Stomach (tissue), 9 donors: Measurements from ENCODE around the gene DENND6B. TPM values are rescaled to one million over a fixed set of nuclear protein-coding genes. Genes with fewer than 3 reads are reported as not detected.

ENCODE experiments used
- DNase-seq, 2 donors: peaks; one replicate each; pipeline versions ENCODE4 v3.0.0 to v3.0.0-alpha.2; 2013 to 2019
- H3K27ac ChIP-seq, 5 donors: fragments of 200-600 bp in 4 of 5; sonication (generic) in 4 of 5; one replicate each; pipeline ENCODE4 v1.5.1; 2013 to 2019; ENCODE audit warnings: mild to moderate bottlenecking in 1 of 5, moderate library complexity in 1 of 5
- H3K27me3 ChIP-seq, 3 donors: fragments of 200-600 bp; sonication (generic); one replicate each; pipeline ENCODE4 v1.5.1; 2017 to 2019; ENCODE audit warnings: mixed run types in 1 of 3
- H3K36me3 ChIP-seq, 4 donors: fragments of 200-600 bp; sonication (generic); 1 replicate in 3 of 4; 2 replicates in 1 of 4; pipeline ENCODE4 v1.5.1; 2016 to 2019
- H3K4me1 ChIP-seq, 4 donors: fragments of 200-600 bp; sonication (generic); one replicate each; pipeline ENCODE4 v1.5.1; 2016 to 2019
- H3K4me3 ChIP-seq, 4 donors: fragments of 200-600 bp; sonication (generic) in 3 of 4; one replicate each; pipeline ENCODE4 v1.5.1; 2016 to 2019; ENCODE audit warnings: mild to moderate bottlenecking in 1 of 4
- H3K9me3 ChIP-seq, 4 donors: fragments of 200-600 bp; sonication (generic); one replicate each; pipeline ENCODE4 v1.5.1; 2016 to 2019
- CTCF ChIP-seq, 7 experiments: fragments of 450-650 bp in 4 of 7; fragments of 200-600 bp in 3 of 7; sonication (generic) in 3 of 7; IDR thresholded peaks; one replicate each; pipeline ENCODE4 v1.5.1; 2016 to 2019; ENCODE audit warnings: antibody characterized with exemption in 7 of 7, control low read depth in 2 of 7, mild to moderate bottlenecking in 1 of 7
- EP300 ChIP-seq: sonication (generic); formaldehyde crosslinking; IDR thresholded peaks from one replicate; pipeline ENCODE4 v1.6.1; 2017; ENCODE audit warnings: antibody characterized with exemption
- POLR2A ChIP-seq, 4 donors: fragments of 450-650 bp; IDR thresholded peaks; one replicate each; pipeline ENCODE4 v1.6.1; 2016; ENCODE audit warnings: antibody characterized with exemption in 4 of 4, control low read depth in 2 of 4, mild to moderate bottlenecking in 1 of 4, moderate library complexity in 1 of 4
- POLR2AphosphoS5 ChIP-seq, 3 donors: sonication (generic); formaldehyde crosslinking; IDR thresholded peaks; one replicate each; pipeline ENCODE4 v1.6.1; 2016; ENCODE audit warnings: antibody characterized with exemption in 3 of 3
- WGBS, 5 donors: extraction: QIAGEN DNeasy Blood & Tissue Kit in 3 of 5; methylation state at CpG; one replicate each; pipeline versions ENCODE4 v1.1.5 to v1.1.7; 2013 to 2018; 5-methylcytosine and 5-hydroxymethylcytosine counted together
- intact Hi-C: fragments of 100-400 bp; cut with DNase I; formaldehyde crosslinking; loops from one replicate; pipeline ENCODE4 v1.15.1; 2023; ENCODE audit warnings: low total_unique reads
- polyA plus RNA-seq, 3 donors: library from polyadenylated mRNA; stranded (reverse); fragments of 200-250 nt; gene quantifications; one replicate each; pipeline ENCODE4 v1.2.3, GENCODE V29; 2013
- total RNA-seq, 5 donors: library from RNA; depleted of rRNA; stranded (reverse); fragments of >200 nt; gene quantifications; one replicate each; pipeline versions ENCODE4 v1.1.0 to v1.2.3, GENCODE V29; 2014 to 2016
- donor health status: healthy with polysubstance abuse.
- donor health status: Bipolar disorder and iron deficiency.
- donor health status: healthy.

The DENND6B gene
- total and polyA plus RNA-seq, 8 donors: 2.0 to 13.4 (median 4.0) TPM

DNA sequence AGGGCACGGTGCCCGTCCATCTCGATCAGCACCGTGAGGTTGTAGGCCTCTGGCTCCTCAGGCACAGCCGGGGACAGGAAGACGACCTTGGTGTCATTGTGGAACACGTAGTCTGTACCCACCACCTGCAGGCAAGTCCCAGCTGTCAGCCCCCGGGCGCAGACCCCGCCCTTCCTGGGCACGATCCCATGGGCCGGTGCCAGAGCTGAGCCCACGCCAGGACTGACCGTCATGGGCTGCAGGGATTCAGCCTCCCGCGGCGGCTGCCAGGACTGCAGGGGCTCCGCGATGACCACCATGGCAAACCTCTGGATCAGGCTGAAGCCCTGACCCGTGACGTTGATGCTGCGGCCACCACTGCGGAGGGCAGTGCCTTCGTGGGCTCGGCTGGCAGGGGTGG, 44.9 kb downstream of the DENND6B start:
- 31 to 57% (median 34%) methylated on average over 16 to 25 of the region's 25 CpGs; no CpG with 5 or more reads in 1 of the 5 donors for WGBS, 5 donors
- no peaks in the 10 kb centered on the region for H3K9me3 ChIP-seq
- intact Hi-C loops: no loop called here
- TF ChIP-seq POLR2AphosphoS5 (IDR thresholded peaks at IDR 0.05): peak in 2 of 3 donors; percentile 29 to 35
- TF ChIP-seq CTCF (IDR thresholded peaks at IDR 0.05): no peak
- TF ChIP-seq POLR2A (IDR thresholded peaks at IDR 0.05): no peak
- no peak for TF ChIP-seq EP300
- H3K27me3 ChIP-seq: no peaks in the 10 kb centered on the region
- DNase-seq: peak in 1 of 2 donors; percentile 66
- H3K4me3 ChIP-seq: peak overlapping the region in 1 of 4 donors; percentile 21
- peaks cover 91 to 96% (median 95%) of the 10 kb centered on the region in 4 donors for H3K36me3 ChIP-seq
- peaks cover 46 to 75% (median 58%) of the 10 kb centered on the region in 4 donors for H3K4me1 ChIP-seq
- peak overlapping the region; percentile 84 to 95 (median 92) for H3K27ac ChIP-seq

DNA sequence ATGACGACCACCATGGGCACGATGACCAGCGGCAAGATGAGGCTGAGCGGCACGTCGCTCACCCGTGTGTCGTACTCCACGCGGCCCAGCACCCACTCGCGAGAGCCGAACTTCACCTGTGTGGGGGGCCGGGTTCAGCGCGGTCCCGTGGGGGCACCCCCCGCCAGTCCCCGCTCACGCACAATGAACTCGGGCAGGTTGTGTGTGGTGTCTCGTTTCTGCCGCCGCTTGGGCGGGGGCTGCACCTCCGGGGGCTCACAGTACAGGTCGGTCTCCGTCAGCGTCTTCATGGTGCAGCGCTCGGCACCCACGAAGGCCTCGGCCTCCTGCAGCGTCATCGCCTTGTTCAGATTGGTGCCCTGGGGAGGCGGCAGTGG, 45.4 kb downstream of the DENND6B start:
- Histone ChIP-seq H3K4me3 (peak overlapping the region in 1 of 4 donors; percentile 32), H3K27me3 (no peaks in the 10 kb centered on the region), H3K36me3 (peaks cover 91 to 96% (median 95%) of the 10 kb centered on the region in 4 donors), H3K4me1 (peaks cover 40 to 74% (median 54%) of the 10 kb centered on the region in 4 donors), H3K9me3 (no peaks in the 10 kb centered on the region), H3K27ac (peak overlapping the region; percentile 84 to 95 (median 92))
- TF ChIP-seq POLR2A (IDR thresholded peaks at IDR 0.05) (no peak), CTCF (IDR thresholded peaks at IDR 0.05) (no peak), EP300 (no peak), POLR2AphosphoS5 (IDR thresholded peaks at IDR 0.05) (no peak)
- 86 to 95% (median 88%) methylated on average over 18 to 36 of the region's 36 CpGs for WGBS, 5 donors
- DNase-seq: no peak
- intact Hi-C loops: no loop called here

DNA sequence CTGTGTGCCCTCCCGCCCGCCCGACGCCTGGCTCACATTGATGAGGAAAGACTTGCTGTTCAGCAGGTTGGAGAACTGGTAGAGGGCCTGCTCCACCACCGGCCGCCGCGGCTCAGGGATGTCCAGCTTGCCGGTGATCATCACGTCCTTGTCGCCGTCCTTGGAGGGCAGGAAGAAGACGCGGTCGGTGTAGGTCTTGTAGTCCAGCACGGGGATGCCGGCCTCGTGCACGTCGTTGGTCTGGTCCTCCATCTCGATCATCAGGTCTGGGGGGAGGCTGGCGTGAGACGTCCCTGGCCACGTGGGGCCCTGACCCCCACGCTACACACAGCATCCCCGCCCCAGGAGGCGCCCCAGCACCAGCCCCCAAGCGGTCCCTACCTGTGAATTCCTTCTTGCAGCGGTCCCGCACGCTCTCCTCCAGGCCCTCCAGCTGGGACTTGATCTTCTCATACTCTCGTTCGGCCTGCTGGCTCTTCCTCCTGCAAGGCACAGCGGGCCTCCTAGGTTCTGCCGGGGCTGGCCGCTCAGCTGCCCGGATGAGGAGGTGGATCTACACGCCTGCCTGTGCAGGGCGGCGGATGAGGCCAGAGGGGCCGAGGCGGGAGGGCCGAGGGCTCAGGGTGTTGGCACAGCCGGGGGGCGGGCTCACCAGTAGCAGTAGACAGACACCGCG, 46.0 kb downstream of the DENND6B start:
- Histone ChIP-seq H3K36me3 (peaks cover 89 to 96% (median 95%) of the 10 kb centered on the region in 4 donors), H3K4me3 (peak overlapping the region in 1 of 4 donors; percentile 32), H3K27me3 (no peaks in the 10 kb centered on the region), H3K9me3 (no peaks in the 10 kb centered on the region), H3K27ac (peak overlapping the region; percentile 84 to 95 (median 92)), H3K4me1 (peaks cover 36 to 74% (median 55%) of the 10 kb centered on the region in 4 donors)
- DNase-seq: no peak
- intact Hi-C loops: no loop called here
- 72 to 84% (median 78%) methylated on average over 30 to 47 of the region's 47 CpGs for WGBS, 5 donors
- TF ChIP-seq POLR2A (IDR thresholded peaks at IDR 0.05): no peak

DNA sequence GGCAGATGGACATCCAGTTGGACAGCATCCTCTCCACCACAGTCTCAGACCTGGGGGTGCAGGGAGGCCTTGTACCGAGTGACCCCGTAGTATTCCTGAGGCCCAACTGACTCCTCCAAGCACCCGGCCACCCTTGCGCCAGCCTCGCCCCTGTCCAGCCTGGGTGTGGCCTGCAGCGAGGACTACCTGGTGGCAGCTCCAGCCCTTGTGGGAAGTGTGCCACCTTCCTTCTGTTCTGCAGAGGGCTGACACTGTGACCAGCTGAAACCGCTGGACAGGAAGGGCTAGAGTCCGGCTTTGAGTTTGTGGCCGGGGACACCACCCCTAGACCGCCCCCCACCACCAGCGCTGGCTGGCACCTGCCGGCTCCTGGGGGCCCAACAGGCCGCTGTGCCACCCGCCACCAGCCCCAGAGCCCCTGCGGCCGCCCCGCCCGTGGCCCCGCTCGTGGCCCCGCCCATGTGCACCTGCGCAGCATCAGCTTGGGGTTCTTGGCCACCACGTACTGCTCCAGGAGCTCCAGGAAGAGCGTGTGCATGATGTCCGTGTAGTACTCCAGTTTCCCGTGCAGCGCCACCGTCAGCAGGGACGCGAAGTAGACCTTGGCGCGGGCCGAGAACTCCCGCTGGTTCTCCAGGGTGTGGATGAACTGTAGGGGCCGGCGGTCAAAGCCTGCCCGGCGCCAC, 46.6 kb downstream of the DENND6B start:
- no peaks in the 10 kb centered on the region for H3K9me3 ChIP-seq
- H3K27ac ChIP-seq: peak overlapping the region; percentile 84 to 95 (median 92)
- WGBS, 5 donors: 30 to 58% (median 46%) methylated on average over 31 to 38 of the region's 38 CpGs
- TF ChIP-seq POLR2AphosphoS5 (IDR thresholded peaks at IDR 0.05): peak in 2 of 3 donors; percentile 18 to 46
- no peak for TF ChIP-seq EP300
- no peak for TF ChIP-seq POLR2A (IDR thresholded peaks at IDR 0.05)
- H3K27me3 ChIP-seq: no peaks in the 10 kb centered on the region
- peaks cover 95 to 99% (median 98%) of the 10 kb centered on the region in 4 donors for H3K36me3 ChIP-seq
- DNase-seq: peak in 1 of 2 donors; percentile 82
- no peak overlapping the region for H3K4me3 ChIP-seq
- H3K4me1 ChIP-seq: peaks cover 34 to 78% (median 58%) of the 10 kb centered on the region in 4 donors
- intact Hi-C loops: no loop called here

DNA sequence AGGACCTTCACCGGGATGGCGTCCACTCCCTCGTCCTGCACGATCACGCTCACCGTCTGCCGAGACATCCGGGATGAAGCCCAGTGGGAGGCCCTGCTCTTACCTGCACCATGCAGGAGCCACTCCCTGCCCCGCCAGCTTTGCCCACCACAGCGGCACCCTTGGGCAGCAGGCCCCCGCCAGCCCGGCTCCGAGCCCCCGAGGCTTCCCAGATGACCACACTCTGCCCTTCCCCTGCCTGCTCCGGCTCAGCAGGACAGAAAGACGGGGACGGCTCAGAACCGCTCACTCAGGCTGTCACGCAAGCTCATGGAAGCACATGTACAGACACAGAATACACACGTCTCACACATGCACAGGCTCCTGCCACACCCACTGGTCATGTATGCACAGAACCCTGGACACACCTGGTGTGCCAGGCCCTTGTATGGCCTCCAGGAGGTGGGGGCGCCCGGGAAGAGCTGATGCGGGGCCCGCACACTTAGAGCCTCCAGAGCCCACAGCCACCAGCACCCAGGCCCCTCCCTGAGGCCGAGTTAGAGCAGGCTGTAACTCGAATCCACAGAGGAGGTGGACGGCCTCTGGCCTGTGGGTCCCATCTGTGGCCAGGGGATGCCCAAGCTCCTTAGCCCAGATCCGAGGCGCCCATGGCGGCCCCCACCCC, 47.7 kb downstream of the DENND6B start:
- H3K27ac ChIP-seq: peak overlapping the region; percentile 84 to 95 (median 92)
- intact Hi-C loops: loop anchor here (5.0 kb wide), 1 partner anchor 58 kb away; no protein-coding TSS in a partner anchor
- no peak for TF ChIP-seq POLR2AphosphoS5 (IDR thresholded peaks at IDR 0.05)
- no peak for TF ChIP-seq EP300
- no peak for TF ChIP-seq CTCF (IDR thresholded peaks at IDR 0.05)
- TF ChIP-seq POLR2A (IDR thresholded peaks at IDR 0.05): no peak
- H3K4me1 ChIP-seq: peaks cover 31 to 78% (median 57%) of the 10 kb centered on the region in 4 donors
- peaks cover 90 to 97% (median 93%) of the 10 kb centered on the region in 4 donors for H3K36me3 ChIP-seq
- H3K9me3 ChIP-seq: no peaks in the 10 kb centered on the region
- no peak overlapping the region for H3K4me3 ChIP-seq
- DNase-seq: no peak
- 86 to 91% (median 89%) methylated on average over 21 to 30 of the region's 30 CpGs for WGBS, 5 donors
- H3K27me3 ChIP-seq: no peaks in the 10 kb centered on the region
